ENCODE results near the gene FBLN2. TPM values are rescaled to one million over a fixed set of nuclear protein-coding genes. Genes with fewer than 3 reads are reported as not detected.

FBLN2 gene
- total and polyA plus RNA-seq, 2 of the 4 experiments (the other 2 are of a cell fraction), result 11.8 to 60.8 TPM

- H2BK5ac ChIP-seq (ENCODE audit: low read depth, low read length, poor library complexity, severe bottlenecking), result no peak overlapping the region
- H2BK20ac ChIP-seq (ENCODE audit: low read depth, low read length), result no peak overlapping the region
- no peak overlapping the region for H3K4me2 ChIP-seq (ENCODE audit: low read depth, low read length)
- ATAC-seq (ENCODE audit: low read depth) (no peak), DNase-seq (no peak)
- H4K91ac ChIP-seq (ENCODE audit: insufficient read depth, low read depth, low read length), result no peak overlapping the region
- H4K20me1 ChIP-seq (ENCODE audit: insufficient read depth, low read length), result no peaks in the 10 kb centered on the region
- ChIA-PET CTCF (no interaction called here), POLR2A (ENCODE audit: unreplicated experiment) (no interaction called here)
- dilution Hi-C loops (cut with HindIII; ENCODE audit: low sequenced_read_pairs, unreplicated experiment), result no loop called here
- no peak overlapping the region for H3K14ac ChIP-seq (replicated peaks; ENCODE audit: low read depth, low read length)
- no peak overlapping the region for H2AK5ac ChIP-seq (ENCODE audit: low read depth, low read length)
- H3K9ac ChIP-seq (ENCODE audit: low read depth, low read length), result no peak overlapping the region
- no peak overlapping the region for H4K5ac ChIP-seq (ENCODE audit: low read depth, low read length)
- H2BK120ac ChIP-seq (ENCODE audit: low read depth, low read length), result no peak overlapping the region
- H3K79me1 ChIP-seq (ENCODE audit: low read depth in 1 of 2, low read length in 2 of 2), result no peaks in the 10 kb centered on the region
- H2AK9ac ChIP-seq (replicated peaks; ENCODE audit: low read depth, low read length, poor library complexity), result no peak overlapping the region
- H3K4ac ChIP-seq (ENCODE audit: low read depth, low read length), result no peak overlapping the region
- in situ Hi-C loops (cut with MboI; ENCODE audit: low sequenced_read_pairs), result no loop called here
- no TSS peak for BruUV-seq (replicated peaks)
- H3K36me3 ChIP-seq (ENCODE audit: control insufficient read depth, insufficient read depth, low read length), result no peaks in the 10 kb centered on the region
- no peaks in the 10 kb centered on the region for H3K9me1 ChIP-seq (ENCODE audit: insufficient read depth, low read length)
- H3K4me3 ChIP-seq (ENCODE audit: insufficient read depth, low read depth, low read length), result no peak overlapping the region
- no peak overlapping the region for H3K56ac ChIP-seq (ENCODE audit: extremely low read depth, insufficient read depth, low read length)
- H2AFZ ChIP-seq (replicated peaks; ENCODE audit: low read length, poor library complexity), result peak overlapping the region; percentile 58
- no peaks in the 10 kb centered on the region for H3K27me3 ChIP-seq (ENCODE audit: control insufficient read depth, insufficient read depth, low read length)
- no peak overlapping the region for H3K23ac ChIP-seq (ENCODE audit: low read depth, low read length)
- no peak overlapping the region for H4K8ac ChIP-seq (ENCODE audit: low read depth in 2 of 2, low read length in 2 of 2)
- no peaks in the 10 kb centered on the region for H3K9me3 ChIP-seq (ENCODE audit: control insufficient read depth, insufficient read depth, low read length)
- intact Hi-C loops (cut with micrococcal nuclease), result loop anchor here (10.0 kb wide), 1 partner anchor 71 kb away; no protein-coding TSS in a partner anchor
- H3K4me1 ChIP-seq (ENCODE audit: control insufficient read depth, insufficient read depth, low read length), result 0 out of 2 replicates have a peak, but pooled peaks cover 1% of the 10 kb centered on the region
- TF ChIP-seq RAD21 (IDR thresholded peaks at IDR 0.05; ENCODE audit: low read length) (no peak), CHD1 (IDR thresholded peaks at IDR 0.05; ENCODE audit: low read depth, low read length) (no peak), MAFK (IDR thresholded peaks at IDR 0.05; ENCODE audit: low read depth, low read length) (no peak), FOS (IDR thresholded peaks at IDR 0.05; ENCODE audit: low read depth, low read length) (no peak), CTCF (conservative IDR thresholded peaks at IDR 0.05; ENCODE audit: low read depth, low read length) (no peak), ELK1 (IDR thresholded peaks at IDR 0.05; ENCODE audit: borderline replicate concordance, low read depth, low read length) (no peak), RFX5 (IDR thresholded peaks at IDR 0.05; ENCODE audit: low read depth, low read length) (no peak), SMC3 (IDR thresholded peaks at IDR 0.05; ENCODE audit: low read depth, low read length) (no peak), CEBPB (IDR thresholded peaks at IDR 0.05; ENCODE audit: low read depth, low read length) (no peak), POLR2A (IDR thresholded peaks at IDR 0.05; ENCODE audit: low read depth, low read length) (no peak), BHLHE40 (IDR thresholded peaks at IDR 0.05; ENCODE audit: low read depth, low read length) (no peak), NFE2L2 (IDR thresholded peaks at IDR 0.05; ENCODE audit: low read depth, low read length) (no peak), RCOR1 (IDR thresholded peaks at IDR 0.05; ENCODE audit: insufficient replicate concordance, low read length) (no peak), MAZ (IDR thresholded peaks at IDR 0.05; ENCODE audit: borderline replicate concordance, low read depth, low read length) (no peak), MXI1 (IDR thresholded peaks at IDR 0.05; ENCODE audit: borderline replicate concordance, low read depth, low read length) (no peak)
- TF ChIP-seq, protein P1, sequence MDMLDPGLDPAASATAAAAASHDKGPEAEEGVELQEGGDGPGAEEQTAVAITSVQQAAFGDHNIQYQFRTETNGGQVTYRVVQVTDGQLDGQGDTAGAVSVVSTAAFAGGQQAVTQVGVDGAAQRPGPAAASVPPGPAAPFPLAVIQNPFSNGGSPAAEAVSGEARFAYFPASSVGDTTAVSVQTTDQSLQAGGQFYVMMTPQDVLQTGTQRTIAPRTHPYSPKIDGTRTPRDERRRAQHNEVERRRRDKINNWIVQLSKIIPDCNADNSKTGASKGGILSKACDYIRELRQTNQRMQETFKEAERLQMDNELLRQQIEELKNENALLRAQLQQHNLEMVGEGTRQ (IDR thresholded peaks at IDR 0.05; ENCODE audit: low read depth, low read length), result no peak
- H2BK15ac ChIP-seq (ENCODE audit: low read depth, low read length), result no peak overlapping the region
- no peak overlapping the region for H3K27ac ChIP-seq (ENCODE audit: insufficient read depth, low read length)
- 62% methylated on average over 11 of the region's 18 CpGs; no CpG with 5 or more reads in 1 of the 2 experiments for WGBS, 2 experiments (ENCODE audit: extremely low coverage in 2 of 2, insufficient read length in 1 of 2)
- no peak overlapping the region for H3K18ac ChIP-seq (ENCODE audit: low read depth, low read length)
Observed at GRCh38 chr3:13574083-13574797, 25.3 kb downstream of the FBLN2 start.

Data from IMR-90 (cell line).